Measurements from ENCODE around the gene CNGB1. TPM values are rescaled to one million over a fixed set of nuclear protein-coding genes. Genes with fewer than 3 reads are reported as not detected.

Gene CNGB1
- polyA plus RNA-seq, 2 of the 4 experiments (the other 2 are of a cell fraction): 0.23 to 0.39 TPM

DNA sequence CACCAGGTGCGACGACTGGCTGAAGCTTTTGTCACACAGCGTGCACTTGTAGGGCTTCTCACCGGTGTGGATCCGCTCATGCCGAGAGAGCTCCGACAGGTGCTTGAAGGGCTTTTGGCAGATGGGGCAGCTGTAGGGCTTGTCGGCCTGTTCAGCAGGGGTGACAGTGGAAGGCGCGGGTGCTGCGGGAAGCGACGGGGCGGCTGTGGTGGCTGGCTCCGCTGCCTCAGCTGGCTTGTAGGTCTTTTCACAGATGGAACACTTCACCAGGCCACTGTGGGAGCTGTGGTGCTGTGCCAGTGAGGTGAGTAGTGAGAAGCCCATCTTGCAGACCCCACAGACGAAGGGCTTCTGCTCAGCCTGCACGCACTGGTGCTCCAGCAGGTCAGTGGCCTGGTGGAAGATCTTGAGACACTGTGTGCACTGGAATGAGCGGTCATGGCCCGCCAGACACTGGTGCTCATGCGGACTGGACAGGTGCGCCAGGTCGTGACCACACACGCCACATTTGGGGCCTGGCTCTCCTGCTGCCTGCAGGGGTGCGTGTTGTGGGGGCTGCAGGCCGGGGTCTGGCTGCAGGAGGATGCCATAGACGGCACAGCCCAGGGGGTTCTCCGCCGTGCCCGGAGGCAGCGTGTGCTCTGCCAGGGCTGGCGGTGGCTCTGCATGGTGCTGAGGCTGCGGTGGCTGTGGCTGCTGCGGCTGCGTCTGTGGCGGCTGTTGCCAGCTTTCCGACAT is 26.8 kb upstream of the CNGB1 start:
- ChIA-PET POLR2A (no interaction called here), CTCF (interaction anchor here (0.7 to 12.6 kb wide), 10 partner anchors 8 to 406 kb away, joined by 3 to 160 read pairs (median 4); no protein-coding TSS in a partner anchor)
- no peak for DNase-seq (ENCODE audit: low read depth in 1 of 2, low spot score in 1 of 2)
- Histone ChIP-seq H3K4me2 (no peak overlapping the region), H3K27ac (no peak overlapping the region), H3K9me3 (no peaks in the 10 kb centered on the region), H3K4me1 (peaks cover 52% of the 10 kb centered on the region), H3K4me3 (no peak overlapping the region)
- TF ChIP-seq CEBPB (IDR thresholded peaks at IDR 0.05) (no peak), FOXS1 (CRISPR knock-in tag; IDR thresholded peaks at IDR 0.05) (no peak), JUN (IDR thresholded peaks at IDR 0.05) (no peak), ZNF302 (CRISPR knock-in tag; IDR thresholded peaks at IDR 0.05) (no peak), KDM1A (IDR thresholded peaks at IDR 0.05; ENCODE audit: low read depth) (no peak), FOSL2 (IDR thresholded peaks at IDR 0.05) (no peak), FOSL2 (CRISPR knock-in tag; IDR thresholded peaks at IDR 0.05) (no peak), ESRRA (IDR thresholded peaks at IDR 0.05; ENCODE audit: borderline replicate concordance, low read length) (no peak), RARB (CRISPR knock-in tag; IDR thresholded peaks at IDR 0.05) (no peak), HOXA7 (CRISPR knock-in tag; IDR thresholded peaks at IDR 0.05) (no peak), MAFK (IDR thresholded peaks at IDR 0.05; ENCODE audit: partially characterized antibody) (no peak), NFE2L2 (conservative IDR thresholded peaks at IDR 0.05; ENCODE audit: low read length) (no peak)
- TF ChIP-seq, protein P1, sequence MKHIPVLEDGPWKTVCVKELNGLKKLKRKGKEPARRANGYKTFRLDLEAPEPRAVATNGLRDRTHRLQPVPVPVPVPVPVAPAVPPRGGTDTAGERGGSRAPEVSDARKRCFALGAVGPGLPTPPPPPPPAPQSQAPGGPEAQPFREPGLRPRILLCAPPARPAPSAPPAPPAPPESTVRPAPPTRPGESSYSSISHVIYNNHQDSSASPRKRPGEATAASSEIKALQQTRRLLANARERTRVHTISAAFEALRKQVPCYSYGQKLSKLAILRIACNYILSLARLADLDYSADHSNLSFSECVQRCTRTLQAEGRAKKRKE (CRISPR knock-in tag; IDR thresholded peaks at IDR 0.05; ENCODE audit: low read depth): no peak
- TF ChIP-seq, protein P2, sequence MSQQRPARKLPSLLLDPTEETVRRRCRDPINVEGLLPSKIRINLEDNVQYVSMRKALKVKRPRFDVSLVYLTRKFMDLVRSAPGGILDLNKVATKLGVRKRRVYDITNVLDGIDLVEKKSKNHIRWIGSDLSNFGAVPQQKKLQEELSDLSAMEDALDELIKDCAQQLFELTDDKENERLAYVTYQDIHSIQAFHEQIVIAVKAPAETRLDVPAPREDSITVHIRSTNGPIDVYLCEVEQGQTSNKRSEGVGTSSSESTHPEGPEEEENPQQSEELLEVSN (IDR thresholded peaks at IDR 0.05; ENCODE audit: borderline replicate concordance, low read depth): no peak
- TF ChIP-seq, protein P3, sequence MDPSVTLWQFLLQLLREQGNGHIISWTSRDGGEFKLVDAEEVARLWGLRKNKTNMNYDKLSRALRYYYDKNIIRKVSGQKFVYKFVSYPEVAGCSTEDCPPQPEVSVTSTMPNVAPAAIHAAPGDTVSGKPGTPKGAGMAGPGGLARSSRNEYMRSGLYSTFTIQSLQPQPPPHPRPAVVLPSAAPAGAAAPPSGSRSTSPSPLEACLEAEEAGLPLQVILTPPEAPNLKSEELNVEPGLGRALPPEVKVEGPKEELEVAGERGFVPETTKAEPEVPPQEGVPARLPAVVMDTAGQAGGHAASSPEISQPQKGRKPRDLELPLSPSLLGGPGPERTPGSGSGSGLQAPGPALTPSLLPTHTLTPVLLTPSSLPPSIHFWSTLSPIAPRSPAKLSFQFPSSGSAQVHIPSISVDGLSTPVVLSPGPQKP (IDR thresholded peaks at IDR 0.05; ENCODE audit: low read depth, low read length): no peak
- TF ChIP-seq, protein P4, sequence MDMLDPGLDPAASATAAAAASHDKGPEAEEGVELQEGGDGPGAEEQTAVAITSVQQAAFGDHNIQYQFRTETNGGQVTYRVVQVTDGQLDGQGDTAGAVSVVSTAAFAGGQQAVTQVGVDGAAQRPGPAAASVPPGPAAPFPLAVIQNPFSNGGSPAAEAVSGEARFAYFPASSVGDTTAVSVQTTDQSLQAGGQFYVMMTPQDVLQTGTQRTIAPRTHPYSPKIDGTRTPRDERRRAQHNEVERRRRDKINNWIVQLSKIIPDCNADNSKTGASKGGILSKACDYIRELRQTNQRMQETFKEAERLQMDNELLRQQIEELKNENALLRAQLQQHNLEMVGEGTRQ (IDR thresholded peaks at IDR 0.05): no peak
- TF ChIP-seq, protein P5, sequence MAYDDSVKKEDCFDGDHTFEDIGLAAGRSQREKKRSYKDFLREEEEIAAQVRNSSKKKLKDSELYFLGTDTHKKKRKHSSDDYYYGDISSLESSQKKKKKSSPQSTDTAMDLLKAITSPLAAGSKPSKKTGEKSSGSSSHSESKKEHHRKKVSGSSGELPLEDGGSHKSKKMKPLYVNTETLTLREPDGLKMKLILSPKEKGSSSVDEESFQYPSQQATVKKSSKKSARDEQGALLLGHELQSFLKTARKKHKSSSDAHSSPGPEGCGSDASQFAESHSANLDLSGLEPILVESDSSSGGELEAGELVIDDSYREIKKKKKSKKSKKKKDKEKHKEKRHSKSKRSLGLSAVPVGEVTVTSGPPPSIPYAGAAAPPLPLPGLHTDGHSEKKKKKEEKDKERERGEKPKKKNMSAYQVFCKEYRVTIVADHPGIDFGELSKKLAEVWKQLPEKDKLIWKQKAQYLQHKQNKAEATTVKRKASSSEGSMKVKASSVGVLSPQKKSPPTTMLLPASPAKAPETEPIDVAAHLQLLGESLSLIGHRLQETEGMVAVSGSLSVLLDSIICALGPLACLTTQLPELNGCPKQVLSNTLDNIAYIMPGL (CRISPR knock-in tag; IDR thresholded peaks at IDR 0.05; ENCODE audit: borderline replicate concordance): no peak
- TF ChIP-seq, protein P6, sequence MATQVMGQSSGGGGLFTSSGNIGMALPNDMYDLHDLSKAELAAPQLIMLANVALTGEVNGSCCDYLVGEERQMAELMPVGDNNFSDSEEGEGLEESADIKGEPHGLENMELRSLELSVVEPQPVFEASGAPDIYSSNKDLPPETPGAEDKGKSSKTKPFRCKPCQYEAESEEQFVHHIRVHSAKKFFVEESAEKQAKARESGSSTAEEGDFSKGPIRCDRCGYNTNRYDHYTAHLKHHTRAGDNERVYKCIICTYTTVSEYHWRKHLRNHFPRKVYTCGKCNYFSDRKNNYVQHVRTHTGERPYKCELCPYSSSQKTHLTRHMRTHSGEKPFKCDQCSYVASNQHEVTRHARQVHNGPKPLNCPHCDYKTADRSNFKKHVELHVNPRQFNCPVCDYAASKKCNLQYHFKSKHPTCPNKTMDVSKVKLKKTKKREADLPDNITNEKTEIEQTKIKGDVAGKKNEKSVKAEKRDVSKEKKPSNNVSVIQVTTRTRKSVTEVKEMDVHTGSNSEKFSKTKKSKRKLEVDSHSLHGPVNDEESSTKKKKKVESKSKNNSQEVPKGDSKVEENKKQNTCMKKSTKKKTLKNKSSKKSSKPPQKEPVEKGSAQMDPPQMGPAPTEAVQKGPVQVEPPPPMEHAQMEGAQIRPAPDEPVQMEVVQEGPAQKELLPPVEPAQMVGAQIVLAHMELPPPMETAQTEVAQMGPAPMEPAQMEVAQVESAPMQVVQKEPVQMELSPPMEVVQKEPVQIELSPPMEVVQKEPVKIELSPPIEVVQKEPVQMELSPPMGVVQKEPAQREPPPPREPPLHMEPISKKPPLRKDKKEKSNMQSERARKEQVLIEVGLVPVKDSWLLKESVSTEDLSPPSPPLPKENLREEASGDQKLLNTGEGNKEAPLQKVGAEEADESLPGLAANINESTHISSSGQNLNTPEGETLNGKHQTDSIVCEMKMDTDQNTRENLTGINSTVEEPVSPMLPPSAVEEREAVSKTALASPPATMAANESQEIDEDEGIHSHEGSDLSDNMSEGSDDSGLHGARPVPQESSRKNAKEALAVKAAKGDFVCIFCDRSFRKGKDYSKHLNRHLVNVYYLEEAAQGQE (IDR thresholded peaks at IDR 0.05): no peak
- TF ChIP-seq, protein P7, sequence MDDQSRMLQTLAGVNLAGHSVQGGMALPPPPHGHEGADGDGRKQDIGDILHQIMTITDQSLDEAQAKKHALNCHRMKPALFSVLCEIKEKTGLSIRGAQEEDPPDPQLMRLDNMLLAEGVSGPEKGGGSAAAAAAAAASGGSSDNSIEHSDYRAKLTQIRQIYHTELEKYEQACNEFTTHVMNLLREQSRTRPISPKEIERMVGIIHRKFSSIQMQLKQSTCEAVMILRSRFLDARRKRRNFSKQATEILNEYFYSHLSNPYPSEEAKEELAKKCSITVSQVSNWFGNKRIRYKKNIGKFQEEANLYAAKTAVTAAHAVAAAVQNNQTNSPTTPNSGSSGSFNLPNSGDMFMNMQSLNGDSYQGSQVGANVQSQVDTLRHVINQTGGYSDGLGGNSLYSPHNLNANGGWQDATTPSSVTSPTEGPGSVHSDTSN (IDR thresholded peaks at IDR 0.05): no peak
- FAIRE-seq: no peak
- WGBS (ENCODE audit: missing lambda C conversion rate): 97% methylated on average over 30 of the region's 36 CpGs
- ATAC-seq: no peak
